ELF-1 (cell line): Measurements from ENCODE around the gene SLC39A11.

ENCODE experiments used
- DNase-seq: peaks from one replicate; pipeline ENCODE4 v3.0.0-alpha.2; 2016; ENCODE audit warnings: low read depth, low spot score

Gene SLC39A11

GRCh38 chr17:72692676-72693075 is 399.8 kb downstream of the SLC39A11 start:
- DNase-seq = no peak

DNA sequence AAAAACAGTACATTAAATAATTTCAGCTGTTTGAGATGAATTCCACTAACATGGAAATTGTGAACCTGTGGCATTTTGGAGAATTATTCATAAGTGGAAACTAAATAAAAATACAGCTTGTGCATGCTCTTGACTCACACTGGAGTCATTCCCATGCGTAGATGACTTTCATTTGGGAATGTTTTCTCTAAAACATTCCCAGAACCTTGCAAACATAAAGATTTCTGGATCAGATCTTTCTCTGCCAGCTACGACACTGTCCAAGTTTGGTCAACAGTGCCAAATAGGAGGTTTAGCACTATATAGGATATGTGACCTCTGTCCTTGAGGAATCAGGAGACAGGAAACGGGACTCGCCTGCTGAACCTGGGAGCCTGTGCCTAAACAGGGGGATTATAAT is 400.9 kb downstream of the SLC39A11 start:
- DNase-seq = no peak

- DNase-seq = no peak
Measured at GRCh38 chr17:72691017-72691416, 401.5 kb downstream of the SLC39A11 start.

GRCh38 chr17:72687886-72688285 is 404.6 kb downstream of the SLC39A11 start:
- DNase-seq = no peak

DNA sequence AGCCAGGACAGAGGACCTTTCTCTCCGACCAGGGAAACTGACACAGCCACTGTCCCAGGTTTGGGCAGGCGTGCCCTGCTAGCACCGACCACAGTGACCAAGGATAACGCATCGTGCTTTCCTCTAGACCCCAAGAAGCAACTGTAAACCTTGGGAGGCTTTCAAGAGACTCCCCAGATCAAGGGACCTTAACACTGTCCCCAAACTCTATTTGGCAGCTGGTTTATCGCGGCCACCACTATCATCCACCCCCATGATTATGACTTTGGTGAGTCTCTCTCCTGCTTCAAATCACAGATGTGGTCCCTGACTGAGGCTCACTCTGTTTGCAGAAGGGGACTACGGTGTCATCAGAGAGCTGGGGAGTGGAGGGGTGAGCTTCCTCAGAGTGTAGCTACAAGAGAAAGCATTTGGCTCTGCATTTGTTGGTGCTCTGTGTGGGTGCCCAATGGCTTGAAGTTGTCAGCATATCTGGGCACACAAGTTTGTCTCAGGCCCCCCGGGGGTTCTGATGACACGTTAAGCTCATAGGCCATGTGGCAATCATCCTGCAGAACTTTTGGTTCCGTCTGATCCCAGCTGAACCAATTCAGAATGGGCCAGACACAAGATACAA is 408.0 kb downstream of the SLC39A11 start:
- no peak for DNase-seq

DNA sequence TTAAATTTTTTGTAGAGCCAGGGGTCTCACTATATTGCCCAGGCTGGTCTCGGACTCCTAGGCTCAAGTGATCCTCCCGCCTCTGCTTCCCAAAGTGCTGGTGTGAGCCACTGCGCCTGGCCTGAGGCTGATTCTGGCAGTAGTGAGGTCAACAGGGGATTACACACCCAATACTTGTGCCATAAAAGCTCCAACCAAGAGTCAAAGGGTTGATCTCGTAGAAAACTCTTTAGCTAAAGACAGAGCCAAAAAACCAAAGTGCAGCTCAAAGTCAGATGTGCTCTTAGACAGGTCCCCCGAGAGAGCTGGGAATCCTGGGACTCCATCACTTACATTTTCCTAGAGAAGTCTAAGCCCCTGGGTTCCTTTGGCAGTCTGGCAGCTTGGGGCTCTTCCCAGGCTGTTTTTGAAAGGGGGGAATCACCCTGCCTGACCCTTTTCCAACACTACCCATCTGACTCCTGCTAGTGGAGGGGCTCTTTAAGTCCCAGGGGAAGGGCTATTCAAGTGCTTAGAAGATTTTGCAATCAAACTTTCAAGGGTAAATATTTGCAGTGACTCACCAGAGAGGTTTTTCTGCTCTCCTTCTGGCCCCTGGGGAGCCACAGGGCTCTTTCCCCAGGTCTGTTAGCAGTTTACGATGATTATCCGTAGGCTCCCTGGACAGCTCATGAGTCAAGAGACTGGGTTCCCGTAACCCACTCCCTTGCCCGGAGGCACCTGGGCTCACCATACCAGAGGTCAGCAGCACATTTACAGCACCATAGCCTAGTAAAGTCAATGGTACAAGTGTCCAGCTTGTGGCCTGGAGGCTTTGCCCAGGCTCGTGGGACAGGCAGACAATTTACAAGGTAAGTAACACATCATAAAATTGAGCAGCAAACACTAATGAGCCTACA is 408.7 kb downstream of the SLC39A11 start:
- peak; percentile 91 for DNase-seq

DNA sequence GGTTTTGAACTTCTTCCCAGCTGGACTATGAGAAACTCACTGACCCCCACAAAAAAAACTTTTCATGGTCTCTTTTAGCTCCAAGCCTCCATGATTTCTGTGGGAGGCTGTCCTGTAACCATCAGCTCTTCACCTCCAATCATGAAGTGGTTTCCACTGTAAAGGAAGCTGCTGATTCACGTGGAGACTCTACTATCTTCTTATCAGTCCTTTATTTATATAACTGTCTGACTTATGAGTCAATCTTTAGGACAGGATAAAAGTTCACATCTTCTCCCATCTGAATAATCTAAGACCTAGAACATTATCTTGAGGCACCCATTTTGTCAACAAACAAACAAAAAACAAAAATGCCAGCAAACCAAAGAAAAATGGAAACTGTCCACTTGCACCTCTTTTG is 409.9 kb downstream of the SLC39A11 start:
- no peak for DNase-seq

- DNase-seq = peak; percentile 17
Measured at GRCh38 chr17:72681844-72682243, 410.6 kb downstream of the SLC39A11 start.

GRCh38 chr17:72677714-72678390 is 414.6 kb downstream of the SLC39A11 start:
- no peak for DNase-seq

- no peak for DNase-seq
Measured at GRCh38 chr17:72677108-72677507, 415.4 kb downstream of the SLC39A11 start.

GRCh38 chr17:72672729-72673128 is 419.8 kb downstream of the SLC39A11 start:
- no peak for DNase-seq

GRCh38 chr17:72671016-72671415 is 421.5 kb downstream of the SLC39A11 start:
- DNase-seq = no peak

- DNase-seq = no peak
Measured at GRCh38 chr17:72667096-72668063, 425.1 kb downstream of the SLC39A11 start.

GRCh38 chr17:72665852-72666851 is 426.3 kb downstream of the SLC39A11 start:
- DNase-seq = no peak

DNA sequence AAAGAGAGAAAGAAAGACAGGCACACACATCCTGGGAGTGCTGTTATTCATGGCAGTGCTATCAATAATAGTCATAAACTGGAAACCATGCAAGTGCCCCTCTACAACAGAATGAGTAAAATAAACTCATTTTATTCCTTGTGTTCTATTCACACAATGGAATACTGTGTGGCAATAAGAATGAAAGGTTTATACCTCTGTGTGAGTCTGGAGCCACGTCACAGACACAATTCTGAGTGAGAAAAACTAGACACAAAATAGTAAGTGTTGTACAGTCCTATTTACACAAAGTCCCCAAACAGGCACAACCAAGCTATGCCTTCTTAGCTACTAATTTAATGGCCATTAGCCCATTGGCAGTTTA is 429.7 kb downstream of the SLC39A11 start:
- no peak for DNase-seq

DNA sequence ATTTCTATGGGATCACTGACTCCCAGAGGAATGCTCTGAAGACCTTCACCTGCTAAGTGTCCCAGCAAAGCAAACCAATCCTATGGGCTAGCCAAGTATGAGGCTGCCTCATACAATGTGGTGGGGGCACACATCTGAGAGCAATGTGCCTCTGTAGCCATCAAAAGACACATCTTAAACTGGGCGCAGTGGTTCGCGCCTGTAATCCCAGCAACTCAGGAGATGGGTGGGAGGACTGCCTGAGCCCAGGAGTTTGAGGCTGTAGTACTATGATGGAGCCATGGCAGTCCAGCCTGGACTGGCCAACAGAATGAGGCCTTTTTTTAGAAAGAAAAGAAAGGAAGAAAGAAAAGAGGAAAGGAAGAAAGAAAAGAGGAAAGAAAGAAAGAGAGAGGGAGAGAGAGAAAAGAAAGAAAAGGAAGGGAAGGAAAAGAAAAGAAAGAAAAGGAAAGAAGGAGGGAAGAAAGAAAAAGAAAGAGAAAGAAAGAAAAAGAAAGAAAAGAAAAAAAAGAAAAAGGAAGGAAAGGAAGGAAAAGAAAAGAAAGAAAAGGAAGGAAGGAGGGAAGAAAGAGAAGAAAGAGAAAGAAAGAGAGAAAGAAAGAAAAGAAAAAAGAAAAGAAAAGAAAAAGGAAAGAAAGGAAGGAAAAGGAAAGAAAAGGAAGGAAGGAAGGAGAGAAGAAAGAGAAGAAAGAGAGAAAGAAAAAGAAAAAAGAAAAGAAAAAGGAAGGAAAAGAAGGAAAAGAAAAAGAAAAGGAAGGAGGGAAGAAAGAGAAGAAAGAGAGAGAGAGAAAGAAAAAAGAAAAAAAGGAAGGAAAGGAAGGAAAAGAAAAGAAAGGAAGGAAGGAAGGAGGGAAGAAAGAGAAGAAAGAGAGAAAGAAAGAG is 430.3 kb downstream of the SLC39A11 start:
- DNase-seq = no peak

DNA sequence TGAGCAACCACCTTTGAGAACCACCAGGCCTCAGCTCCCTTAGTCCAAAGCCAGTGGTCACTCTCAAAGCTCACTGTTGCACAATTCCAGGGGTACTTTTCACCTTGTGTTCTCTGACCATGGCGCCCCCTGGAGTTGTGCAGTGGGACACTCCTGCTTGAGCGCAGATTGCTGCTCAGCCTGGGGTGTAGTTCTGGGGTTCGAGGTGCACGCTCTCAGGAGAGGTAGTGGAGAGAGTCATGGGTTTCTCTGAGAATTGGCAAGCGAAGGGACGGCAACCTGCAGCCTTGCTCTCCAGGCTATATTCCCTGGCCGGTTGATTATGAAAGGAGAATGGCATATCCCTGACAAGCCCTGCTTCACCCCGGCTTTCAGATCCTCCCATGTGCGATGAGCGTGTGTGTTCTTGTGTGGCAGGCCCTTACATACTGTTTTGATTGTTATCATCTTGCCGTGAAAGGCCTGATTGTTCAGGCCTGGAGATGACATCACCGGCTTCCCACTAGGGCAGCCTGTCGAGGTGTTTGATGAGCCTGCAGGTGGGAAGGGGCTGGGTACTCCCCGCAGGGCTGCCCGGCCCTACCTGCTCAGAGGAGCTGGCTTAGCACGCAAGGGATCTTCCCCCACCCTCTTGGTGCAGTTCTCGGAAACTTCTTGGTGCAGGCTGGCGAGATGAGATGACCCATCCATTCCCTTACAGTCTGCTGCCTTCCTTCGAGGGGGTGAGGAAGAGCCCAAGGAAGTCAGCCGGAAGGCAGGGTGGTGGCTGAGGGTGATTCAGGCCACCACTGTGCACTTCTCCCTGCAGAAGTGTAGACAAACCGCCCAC is 431.2 kb downstream of the SLC39A11 start:
- DNase-seq = peak; percentile 76
